GM12891 (cell line): Measurements from ENCODE around the gene OR11H7.
"Not testable (repeated sequence)": the region's sequence is repeated elsewhere in the genome, so short reads cannot be mapped to it uniquely, and the experiment has no call there.

ENCODE experiments used
- DNase-seq: peaks from one replicate; pipeline ENCODE4 v3.0.0; 2011; ENCODE audit warnings: low spot score; ENCODE audit not compliant: insufficient read length
- FAIRE-seq: peaks from 2 replicates; lab custom pipeline; 2011; peaks lifted over from hg19 to GRCh38; lab: Jason Lieb, UNC
- PAX5 ChIP-seq: IDR thresholded peaks from 2 replicates; pipeline ENCODE4 v1.6.1; 2011; ENCODE audit warnings: low read length, moderate library complexity, mild to moderate bottlenecking; ENCODE audit not compliant: insufficient read depth, severe bottlenecking
- POLR2A ChIP-seq: IDR thresholded peaks from 2 replicates; pipeline ENCODE4 v1.6.1; 2011; ENCODE audit warnings: low read depth, low read length, control low read depth
- POLR2AphosphoS5 ChIP-seq: IDR thresholded peaks from 2 replicates; pipeline ENCODE4 v1.6.1; 2011; ENCODE audit warnings: low read depth, low read length, control low read depth
- POU2F2 ChIP-seq: IDR thresholded peaks from 2 replicates; pipeline ENCODE4 v1.6.1; 2011; ENCODE audit warnings: low read depth, mild to moderate bottlenecking, control low read depth, low read length, moderate library complexity
- SPI1 ChIP-seq: IDR thresholded peaks from 2 replicates; pipeline ENCODE4 v1.6.1; 2011; ENCODE audit warnings: low read depth, low read length, control low read depth
- TAF1 ChIP-seq: IDR thresholded peaks from 2 replicates; pipeline ENCODE4 v1.6.1; 2011; ENCODE audit warnings: low read depth, low read length, control low read depth

The OR11H7 gene

GRCh38 chr14:20198991-20199390 lies 29.8 kb upstream of the OR11H7 start:
- no peak for TF ChIP-seq POLR2AphosphoS5
- no peak for TF ChIP-seq SPI1
- TF ChIP-seq PAX5 = no peak
- FAIRE-seq = no peak
- DNase-seq = no peak

DNA sequence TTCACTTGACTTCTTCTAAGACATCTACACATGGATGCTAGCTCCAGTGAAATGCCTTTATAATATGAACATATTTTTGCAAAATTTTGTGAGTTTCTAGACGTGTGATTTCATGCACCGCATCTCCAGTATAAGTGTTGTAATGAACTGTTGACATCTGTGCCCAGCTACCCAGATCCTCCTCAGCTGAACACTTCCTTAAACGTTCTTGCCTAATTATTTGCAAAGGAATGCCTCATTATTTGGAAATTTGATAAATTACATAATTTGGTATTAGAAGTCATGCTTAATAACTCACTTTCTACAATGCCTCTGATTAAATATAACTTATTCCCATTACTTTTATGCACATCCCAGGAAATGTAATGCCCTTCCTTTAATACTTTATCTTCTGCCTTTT lies 24.1 kb upstream of the OR11H7 start:
- TF ChIP-seq POLR2A = no peak
- TF ChIP-seq POLR2AphosphoS5 = no peak
- TF ChIP-seq SPI1 = no peak
- TF ChIP-seq POU2F2 = no peak
- no peak for TF ChIP-seq PAX5
- no peak for TF ChIP-seq TAF1
- no peak for FAIRE-seq
- DNase-seq = no peak

DNA sequence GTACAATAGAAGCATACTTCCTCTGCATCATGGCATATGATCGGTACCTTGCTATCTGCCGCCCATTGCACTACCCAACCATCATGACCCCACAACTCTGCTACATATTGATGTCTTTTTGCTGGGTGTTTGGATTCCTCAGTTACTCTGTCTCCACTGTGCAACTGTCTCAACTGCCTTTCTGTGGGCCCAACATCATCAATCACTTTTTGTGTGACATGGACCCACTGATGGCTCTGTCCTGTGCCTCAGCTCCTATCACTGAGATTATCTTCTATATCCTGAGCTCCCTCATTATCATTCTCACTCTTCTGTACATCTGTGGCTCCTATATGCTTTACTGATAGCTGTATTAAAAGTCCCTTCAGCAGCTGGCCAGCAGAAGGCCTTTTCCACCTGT lies 19.2 kb upstream of the OR11H7 start:
- TF ChIP-seq POLR2A (no peak), TAF1 (no peak), SPI1 (no peak), PAX5 (no peak), POLR2AphosphoS5 (no peak), POU2F2 (no peak)
- no peak for DNase-seq
- FAIRE-seq = no peak

- not testable (repeated sequence) for FAIRE-seq, DNase-seq
Observed at GRCh38 chr14:20212406-20212805, 16.4 kb upstream of the OR11H7 start.

- DNase-seq (no peak), FAIRE-seq (no peak)
- TF ChIP-seq PAX5 = no peak
- TF ChIP-seq TAF1 = no peak
- TF ChIP-seq POLR2A = no peak
- no peak for TF ChIP-seq SPI1
- TF ChIP-seq POU2F2 = no peak
- no peak for TF ChIP-seq POLR2AphosphoS5
Observed at GRCh38 chr14:20215196-20215595, 13.6 kb upstream of the OR11H7 start.

DNA sequence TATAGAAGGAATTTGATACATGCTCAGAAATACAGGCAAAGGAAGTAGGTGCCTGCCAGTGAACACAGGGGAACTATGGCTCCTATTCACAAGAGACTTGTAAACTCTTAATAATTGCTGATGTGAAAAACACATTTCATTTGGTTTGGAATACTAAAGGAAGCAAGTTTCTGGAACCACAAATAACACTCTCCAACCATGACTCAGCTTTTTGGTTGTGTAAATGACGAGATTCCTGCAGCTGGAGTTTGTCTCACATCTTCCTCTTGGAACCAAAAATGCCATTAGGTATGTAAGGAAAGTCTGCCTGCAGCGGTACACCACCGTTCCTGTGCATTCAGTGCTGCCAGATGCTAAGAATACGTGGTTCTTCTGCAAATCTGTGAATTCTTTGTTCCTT lies 9.7 kb upstream of the OR11H7 start:
- TF ChIP-seq POLR2AphosphoS5 = no peak
- no peak for TF ChIP-seq POLR2A
- no peak for TF ChIP-seq SPI1
- TF ChIP-seq POU2F2 = no peak
- TF ChIP-seq PAX5 = no peak
- TF ChIP-seq TAF1 = no peak
- FAIRE-seq = no peak
- DNase-seq = no peak

GRCh38 chr14:20223410-20223809 lies 5.4 kb upstream of the OR11H7 start, which contains the start of gene OR11H6:
Gene OR11H6, plus strand, starts transcription at chr14:20223710. Its CDS starts 0 bp downstream, at chr14:20223710.
- TF ChIP-seq TAF1 (no peak), PAX5 (no peak), POU2F2 (no peak), SPI1 (no peak), POLR2AphosphoS5 (no peak), POLR2A (no peak)
- FAIRE-seq = no peak

GRCh38 chr14:20235415-20235814 lies 6.6 kb downstream of the OR11H7 start:
- FAIRE-seq, DNase-seq: not testable (repeated sequence)

More at GRCh38 chr14:20223410-20223809, 5.4 kb upstream of the OR11H7 start, which contains the start of gene OR11H6:
- DNase-seq = no peak

- DNase-seq = no peak
- no peak for FAIRE-seq
- TF ChIP-seq TAF1 (no peak), POU2F2 (no peak), POLR2A (no peak), SPI1 (no peak), POLR2AphosphoS5 (no peak), PAX5 (no peak)
Observed at GRCh38 chr14:20247646-20248246, 19.0 kb downstream of the OR11H7 start.

DNA sequence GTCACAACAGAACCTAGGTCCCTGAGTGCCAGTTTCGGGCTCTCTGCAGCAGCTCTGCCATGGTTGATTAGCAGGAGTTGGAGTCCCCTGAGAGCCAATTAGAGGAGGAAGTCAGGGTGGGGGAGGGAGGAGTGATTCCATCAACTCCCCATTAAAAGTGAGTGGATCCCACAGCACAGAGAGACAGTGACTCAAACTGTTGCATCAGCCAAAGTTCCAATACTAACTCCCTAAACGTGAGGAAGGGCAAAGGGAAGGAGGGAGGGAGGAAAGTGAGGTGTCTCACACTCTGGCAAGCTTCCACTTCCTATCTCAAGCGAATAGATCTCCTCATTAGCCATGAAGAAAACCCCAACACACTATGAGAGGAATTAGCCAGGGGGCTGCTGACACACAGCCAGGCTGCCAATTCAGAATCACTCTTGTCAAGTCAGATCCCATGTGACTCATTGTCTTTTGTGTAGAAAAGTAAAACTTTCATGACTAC lies 33.9 kb downstream of the OR11H7 start:
- TF ChIP-seq SPI1 (no peak), POLR2A (no peak), TAF1 (no peak), POU2F2 (no peak)

DNA sequence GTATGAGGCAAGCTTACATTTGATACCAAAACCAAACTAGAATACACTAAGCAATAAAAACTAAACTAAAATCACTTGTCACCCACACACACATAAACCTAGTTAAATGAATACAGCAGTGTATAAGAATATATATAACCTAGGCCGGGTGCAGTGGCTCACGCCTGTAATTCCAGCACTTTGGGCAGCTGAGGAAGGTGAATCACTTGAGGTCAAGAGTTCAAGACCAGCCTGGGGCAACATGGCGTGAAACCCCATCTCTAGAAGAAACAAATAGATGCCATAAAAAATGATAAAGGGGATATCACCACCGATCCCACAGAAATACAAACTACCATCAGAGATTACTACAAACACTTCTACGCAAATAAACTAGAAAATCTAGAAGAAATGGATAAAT lies 35.6 kb downstream of the OR11H7 start:
- DNase-seq, FAIRE-seq: not testable (repeated sequence)

More for the DNA sequence above, 33.9 kb downstream of the OR11H7 start:
- DNase-seq (no peak), FAIRE-seq (no peak)
